ENCODE data around the gene SMU1. TPM values are rescaled to one million over a fixed set of nuclear protein-coding genes. Genes with fewer than 3 reads are reported as not detected.

Gene SMU1
- total and polyA plus RNA-seq, 2 donors (not counting 1 experiment from before 2014, with no cell fraction given), result 19.1 to 31.0 TPM

- Histone ChIP-seq H3K4me1 (ENCODE audit: control insufficient read depth, extremely low read depth, insufficient read depth, low read length) (peaks cover 19% of the 10 kb centered on the region), H2AFZ (ENCODE audit: low read length) (no peak overlapping the region), H3K36me3 (ENCODE audit: control insufficient read depth, insufficient read depth, low read length) (no peaks in the 10 kb centered on the region), H3K9me3 (ENCODE audit: control insufficient read depth, insufficient read depth, low read depth, low read length) (no peaks in the 10 kb centered on the region), H3K4me3 (replicated peaks in 1 of 4; ENCODE audit: control extremely low read depth in 1 of 4, insufficient read depth in 1 of 4, low read depth in 3 of 4, low read length in 4 of 4) (no peak overlapping the region), H3K9ac (ENCODE audit: insufficient read depth, low read length) (no peak overlapping the region), H3K4me2 (ENCODE audit: extremely low read depth, insufficient read depth, low read length) (no peak overlapping the region), H4K20me1 (ENCODE audit: control insufficient read depth, extremely low read depth, insufficient read depth, low read length) (no peaks in the 10 kb centered on the region), H3K79me2 (ENCODE audit: control insufficient read depth, insufficient read depth, low read length) (no peaks in the 10 kb centered on the region), H3K27me3 (ENCODE audit: control insufficient read depth, insufficient read depth, low read length) (no peaks in the 10 kb centered on the region), H3K27ac (ENCODE audit: insufficient read depth, low read length) (no peak overlapping the region)
- no peak for TF ChIP-seq CTCF (conservative IDR thresholded peaks at IDR 0.05 in 1 of 2, IDR thresholded peaks at IDR 0.05 in 1 of 2; ENCODE audit: low read depth in 1 of 2, low read length in 2 of 2)
- TF ChIP-seq EZH2 (IDR thresholded peaks at IDR 0.05; ENCODE audit: low read length, missing control alignments), result no peak
- DNase-seq (ENCODE audit: low read depth in 2 of 2), result no peak
These were observed 26.2 kb upstream of the SMU1 start for GRCh38 chr9:33102551-33103210.

- no peaks in the 10 kb centered on the region for H3K9me3 ChIP-seq (ENCODE audit: control insufficient read depth, insufficient read depth, low read depth, low read length)
- no peak overlapping the region for H2AFZ ChIP-seq (ENCODE audit: low read length)
- H3K9ac ChIP-seq (ENCODE audit: insufficient read depth, low read length), result no peak overlapping the region
- H3K36me3 ChIP-seq (ENCODE audit: control insufficient read depth, insufficient read depth, low read length), result no peaks in the 10 kb centered on the region
- H4K20me1 ChIP-seq (ENCODE audit: control insufficient read depth, extremely low read depth, insufficient read depth, low read length), result no peaks in the 10 kb centered on the region
- no peak overlapping the region for H3K4me3 ChIP-seq (replicated peaks in 1 of 4; ENCODE audit: control extremely low read depth in 1 of 4, insufficient read depth in 1 of 4, low read depth in 3 of 4, low read length in 4 of 4)
- TF ChIP-seq EZH2 (IDR thresholded peaks at IDR 0.05; ENCODE audit: low read length, missing control alignments) (no peak), CTCF (conservative IDR thresholded peaks at IDR 0.05 in 1 of 2, IDR thresholded peaks at IDR 0.05 in 1 of 2; ENCODE audit: low read depth in 1 of 2, low read length in 2 of 2) (no peak)
- peak; percentile 39 to 77 for DNase-seq (ENCODE audit: low read depth in 2 of 2)
- peaks cover 8% of the 10 kb centered on the region for H3K4me1 ChIP-seq (ENCODE audit: control insufficient read depth, extremely low read depth, insufficient read depth, low read length)
- no peak overlapping the region for H3K4me2 ChIP-seq (ENCODE audit: extremely low read depth, insufficient read depth, low read length)
- H3K27me3 ChIP-seq (ENCODE audit: control insufficient read depth, insufficient read depth, low read length), result no peaks in the 10 kb centered on the region
- no peaks in the 10 kb centered on the region for H3K79me2 ChIP-seq (ENCODE audit: control insufficient read depth, insufficient read depth, low read length)
- H3K27ac ChIP-seq (ENCODE audit: insufficient read depth, low read length), result no peak overlapping the region
These were observed 24.9 kb upstream of the SMU1 start for GRCh38 chr9:33101104-33101951.

GRCh38 chr9:33099754-33100153 lies 23.3 kb upstream of the SMU1 start:
- no peaks in the 10 kb centered on the region for H3K36me3 ChIP-seq (ENCODE audit: control insufficient read depth, insufficient read depth, low read length)
- H3K27me3 ChIP-seq (ENCODE audit: control insufficient read depth, insufficient read depth, low read length), result no peaks in the 10 kb centered on the region
- no peak for DNase-seq (ENCODE audit: low read depth in 2 of 2)
- H3K27ac ChIP-seq (ENCODE audit: insufficient read depth, low read length), result no peak overlapping the region
- H4K20me1 ChIP-seq (ENCODE audit: control insufficient read depth, extremely low read depth, insufficient read depth, low read length), result no peaks in the 10 kb centered on the region
- H3K4me3 ChIP-seq (replicated peaks in 1 of 4; ENCODE audit: control extremely low read depth in 1 of 4, insufficient read depth in 1 of 4, low read depth in 3 of 4, low read length in 4 of 4), result no peak overlapping the region
- peaks cover 7% of the 10 kb centered on the region for H3K4me1 ChIP-seq (ENCODE audit: control insufficient read depth, extremely low read depth, insufficient read depth, low read length)
- H3K79me2 ChIP-seq (ENCODE audit: control insufficient read depth, insufficient read depth, low read length), result no peaks in the 10 kb centered on the region
- no peak overlapping the region for H2AFZ ChIP-seq (ENCODE audit: low read length)
- no peaks in the 10 kb centered on the region for H3K9me3 ChIP-seq (ENCODE audit: control insufficient read depth, insufficient read depth, low read depth, low read length)
- no peak overlapping the region for H3K9ac ChIP-seq (ENCODE audit: insufficient read depth, low read length)
- no peak overlapping the region for H3K4me2 ChIP-seq (ENCODE audit: extremely low read depth, insufficient read depth, low read length)
- TF ChIP-seq CTCF (conservative IDR thresholded peaks at IDR 0.05 in 1 of 2, IDR thresholded peaks at IDR 0.05 in 1 of 2; ENCODE audit: low read depth in 1 of 2, low read length in 2 of 2) (no peak), EZH2 (IDR thresholded peaks at IDR 0.05; ENCODE audit: low read length, missing control alignments) (no peak)
